Measurements from ENCODE around the gene AKR1C1. TPM values are rescaled to one million over a fixed set of nuclear protein-coding genes. Genes with fewer than 3 reads are reported as not detected.
"Not testable (repeated sequence)": the region's sequence is repeated elsewhere in the genome, so short reads cannot be mapped to it uniquely, and the experiment has no call there.

Gene AKR1C1
- total and polyA plus RNA-seq, 7 experiments from 2014 or later: 1.8 to 4.7 (median 3.4) TPM; not detected in 2

DNA sequence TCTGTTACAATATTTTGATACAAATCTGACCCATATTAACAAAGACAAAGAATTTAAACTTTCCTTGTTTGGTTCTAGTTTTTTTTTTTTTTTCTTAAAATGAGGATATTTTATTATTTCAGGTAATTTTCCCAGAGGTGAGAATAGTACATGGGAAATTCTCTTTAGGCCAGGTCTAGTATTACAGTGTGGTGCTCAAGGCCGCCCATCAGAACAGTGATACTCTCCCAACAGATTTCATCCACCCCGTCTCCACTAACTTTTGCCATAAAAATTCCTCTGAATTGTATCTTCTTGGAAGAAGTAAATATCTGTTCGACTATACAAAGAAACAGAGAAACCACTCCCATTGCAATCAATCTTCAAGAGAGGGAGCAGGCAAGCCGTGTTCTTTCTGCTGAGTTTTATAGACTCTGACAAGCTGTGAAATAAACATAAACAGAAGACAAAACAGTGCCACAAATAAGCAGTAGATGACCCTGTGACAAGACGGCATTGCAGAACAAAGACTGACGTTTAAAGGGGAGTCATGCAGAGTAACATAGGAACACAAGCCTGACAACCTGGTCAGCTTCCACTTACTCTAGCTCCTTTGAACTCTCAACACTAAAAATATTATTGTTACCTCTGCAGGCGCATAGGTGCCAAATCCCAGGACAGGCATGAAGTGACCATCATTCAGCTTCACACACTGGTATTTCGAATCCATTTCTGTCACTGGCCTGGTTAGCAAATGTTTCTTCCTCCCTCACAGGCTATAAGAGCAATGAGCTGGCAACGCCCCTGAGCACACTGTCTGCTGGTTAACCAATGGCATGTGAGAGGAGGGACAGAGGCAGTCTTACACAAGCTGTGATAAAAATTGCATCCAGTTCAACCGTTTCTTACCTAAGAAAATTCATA lies 40.2 kb downstream of the AKR1C1 start, which contains the start of gene AKR1C2:
TSS of gene AKR1C2 (minus strand) at position 731 of the 903 bp plus-strand sequence. CDS start at position 709, 22 bp downstream.
- peaks cover 0 to 14% (median 4%) of the 10 kb centered on the region in 11 donors for H3K9me3 Mint-ChIP-seq
- H3K4me1 Mint-ChIP-seq; intact Hi-C loops (cut with micrococcal nuclease); H3K27ac Mint-ChIP-seq; POLR2A ChIA-PET; H3K4me1 ChIP-seq (ENCODE audit: control insufficient read depth in 2 of 2, insufficient read depth in 2 of 2, low read length in 2 of 2); H3K27ac ChIP-seq (ENCODE audit: low read depth, low read length); H3K4me3 Mint-ChIP-seq; H3K9me3 ChIP-seq (ENCODE audit: control insufficient read depth in 2 of 3, low read length in 3 of 3); H3K27me3 ChIP-seq (ENCODE audit: control insufficient read depth in 2 of 2, insufficient read depth in 2 of 2, low read length in 2 of 2); H3K36me3 Mint-ChIP-seq; H3K27me3 Mint-ChIP-seq; H3K4me3 ChIP-seq (ENCODE audit: low read length); DNase-seq; H3K36me3 ChIP-seq (ENCODE audit: control insufficient read depth in 2 of 3, insufficient read depth in 3 of 3, low read length in 3 of 3): not testable (repeated sequence)
- ATAC-seq: peak; percentile 68
- CTCF ChIA-PET: interaction anchor here (0.7 kb wide), 1 partner anchor 54 kb away, joined by 3 read pairs; no protein-coding TSS in a partner anchor

- H3K36me3 ChIP-seq (ENCODE audit: control insufficient read depth in 2 of 3, insufficient read depth in 3 of 3, low read length in 3 of 3); H3K27ac Mint-ChIP-seq; H3K4me1 Mint-ChIP-seq; intact Hi-C loops (cut with micrococcal nuclease); H3K27me3 ChIP-seq (ENCODE audit: control insufficient read depth in 2 of 2, insufficient read depth in 2 of 2, low read length in 2 of 2); H3K9me3 ChIP-seq (ENCODE audit: control insufficient read depth in 2 of 3, low read length in 3 of 3); ATAC-seq; H3K27me3 Mint-ChIP-seq; DNase-seq; H3K4me3 Mint-ChIP-seq; H3K4me3 ChIP-seq (ENCODE audit: low read length); H3K4me1 ChIP-seq (ENCODE audit: control insufficient read depth in 2 of 2, insufficient read depth in 2 of 2, low read length in 2 of 2); CTCF ChIA-PET; H3K36me3 Mint-ChIP-seq; POLR2A ChIA-PET; H3K27ac ChIP-seq (ENCODE audit: low read depth, low read length): not testable (repeated sequence)
- H3K9me3 Mint-ChIP-seq: peaks cover 0 to 14% (median 4%) of the 10 kb centered on the region in 11 donors
Measured at GRCh38 chr10:5004030-5004385, 40.8 kb downstream of the AKR1C1 start.

DNA sequence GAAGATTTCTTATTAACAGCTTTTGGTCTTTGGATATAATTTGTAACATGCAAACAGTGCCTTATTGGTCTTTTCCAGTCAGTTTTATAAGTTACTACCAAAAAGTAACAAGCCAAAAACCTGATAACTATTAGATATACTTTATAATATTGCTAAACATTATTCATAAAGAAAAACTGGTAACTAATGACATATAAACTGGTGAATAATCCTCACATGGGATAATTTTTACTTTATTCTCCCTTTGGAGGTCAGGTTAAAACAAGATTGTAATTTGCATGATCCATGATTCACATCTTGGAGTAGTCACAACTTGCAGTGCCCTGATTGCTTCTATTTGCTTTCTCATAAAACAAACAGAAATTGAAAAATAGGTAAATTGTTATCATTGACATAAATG lies 41.3 kb downstream of the AKR1C1 start:
- H3K4me3 Mint-ChIP-seq; H3K27me3 ChIP-seq (ENCODE audit: control insufficient read depth in 2 of 2, insufficient read depth in 2 of 2, low read length in 2 of 2); H3K36me3 ChIP-seq (ENCODE audit: control insufficient read depth in 2 of 3, insufficient read depth in 3 of 3, low read length in 3 of 3); ATAC-seq; H3K4me3 ChIP-seq (ENCODE audit: low read length); DNase-seq; H3K9me3 ChIP-seq (ENCODE audit: control insufficient read depth in 2 of 3, low read length in 3 of 3); H3K4me1 ChIP-seq (ENCODE audit: control insufficient read depth in 2 of 2, insufficient read depth in 2 of 2, low read length in 2 of 2); H3K4me1 Mint-ChIP-seq; intact Hi-C loops (cut with micrococcal nuclease); POLR2A ChIA-PET; H3K27ac Mint-ChIP-seq; CTCF ChIA-PET; H3K27ac ChIP-seq (ENCODE audit: low read depth, low read length); H3K36me3 Mint-ChIP-seq: not testable (repeated sequence)
- Mint-ChIP-seq H3K9me3 (peaks cover 0 to 14% (median 4%) of the 10 kb centered on the region in 11 donors), H3K27me3 (peaks cover 0 to 10% (median 2%) of the 10 kb centered on the region in 5 donors)

- H3K27ac Mint-ChIP-seq; DNase-seq; POLR2A ChIA-PET; H3K4me1 Mint-ChIP-seq; H3K36me3 Mint-ChIP-seq; H3K27ac ChIP-seq (ENCODE audit: low read depth, low read length); H3K4me3 Mint-ChIP-seq; H3K27me3 ChIP-seq (ENCODE audit: control insufficient read depth in 2 of 2, insufficient read depth in 2 of 2, low read length in 2 of 2); H3K36me3 ChIP-seq (ENCODE audit: control insufficient read depth in 2 of 3, insufficient read depth in 3 of 3, low read length in 3 of 3); H3K9me3 ChIP-seq (ENCODE audit: control insufficient read depth in 2 of 3, low read length in 3 of 3); H3K4me3 ChIP-seq (ENCODE audit: low read length); H3K4me1 ChIP-seq (ENCODE audit: control insufficient read depth in 2 of 2, insufficient read depth in 2 of 2, low read length in 2 of 2); CTCF ChIA-PET; ATAC-seq: not testable (repeated sequence)
- Mint-ChIP-seq H3K27me3 (peaks cover 0 to 18% (median 6%) of the 10 kb centered on the region in 5 donors), H3K9me3 (peaks cover 0 to 14% (median 4%) of the 10 kb centered on the region in 11 donors)
- intact Hi-C loops (cut with micrococcal nuclease): loop anchor here in 1 of 2 donors (5.0 kb wide), 1 partner anchor 52 kb away; no protein-coding TSS in a partner anchor
Measured at GRCh38 chr10:5008857-5009548, 45.8 kb downstream of the AKR1C1 start.

- H3K27me3 ChIP-seq (ENCODE audit: control insufficient read depth in 2 of 2, insufficient read depth in 2 of 2, low read length in 2 of 2); H3K36me3 Mint-ChIP-seq; CTCF ChIA-PET; H3K9me3 ChIP-seq (ENCODE audit: control insufficient read depth in 2 of 3, low read length in 3 of 3); H3K27ac ChIP-seq (ENCODE audit: low read depth, low read length); H3K4me3 ChIP-seq (ENCODE audit: low read length); H3K27ac Mint-ChIP-seq; ATAC-seq; H3K4me1 Mint-ChIP-seq; H3K36me3 ChIP-seq (ENCODE audit: control insufficient read depth in 2 of 3, insufficient read depth in 3 of 3, low read length in 3 of 3); H3K4me3 Mint-ChIP-seq; H3K4me1 ChIP-seq (ENCODE audit: control insufficient read depth in 2 of 2, insufficient read depth in 2 of 2, low read length in 2 of 2); POLR2A ChIA-PET; DNase-seq: not testable (repeated sequence)
- intact Hi-C loops (cut with micrococcal nuclease): loop anchor here in 1 of 2 donors (5.0 kb wide), 1 partner anchor 58 kb away; no protein-coding TSS in a partner anchor
- H3K9me3 Mint-ChIP-seq: peaks cover 0 to 13% (median 4%) of the 10 kb centered on the region in 11 donors
- peaks cover 0 to 18% (median 6%) of the 10 kb centered on the region in 5 donors for H3K27me3 Mint-ChIP-seq
Measured at GRCh38 chr10:5010043-5010442, 46.8 kb downstream of the AKR1C1 start.

- H3K27me3 Mint-ChIP-seq: peaks cover 0 to 14% (median 11%) of the 10 kb centered on the region in 5 donors
- POLR2A ChIA-PET; H3K27ac Mint-ChIP-seq; H3K4me1 ChIP-seq (ENCODE audit: control insufficient read depth in 2 of 2, insufficient read depth in 2 of 2, low read length in 2 of 2); DNase-seq; H3K27me3 ChIP-seq (ENCODE audit: control insufficient read depth in 2 of 2, insufficient read depth in 2 of 2, low read length in 2 of 2); H3K9me3 ChIP-seq (ENCODE audit: control insufficient read depth in 2 of 3, low read length in 3 of 3); H3K27ac ChIP-seq (ENCODE audit: low read depth, low read length); H3K36me3 Mint-ChIP-seq; H3K36me3 ChIP-seq (ENCODE audit: control insufficient read depth in 2 of 3, insufficient read depth in 3 of 3, low read length in 3 of 3); H3K4me3 ChIP-seq (ENCODE audit: low read length); ATAC-seq; H3K4me3 Mint-ChIP-seq; H3K9me3 Mint-ChIP-seq; H3K4me1 Mint-ChIP-seq: not testable (repeated sequence)
- intact Hi-C loops (cut with micrococcal nuclease): loop anchor here in 1 of 2 donors (5.0 kb wide), 1 partner anchor 59 kb away; no protein-coding TSS in a partner anchor
- CTCF ChIA-PET: interaction anchor here (0.7 kb wide), 1 partner anchor 332 kb away, joined by 3 read pairs; no protein-coding TSS in a partner anchor
Measured at GRCh38 chr10:5011392-5011791, 48.2 kb downstream of the AKR1C1 start.
